H1 (cell line): ENCODE measurements around the gene TASOR2. TPM values are rescaled to one million over a fixed set of nuclear protein-coding genes. Genes with fewer than 3 reads are reported as not detected.
A peak's percentile ranks its signal among the peaks of the same experiment; 100 is the strongest.

Source experiments
- ASH2L ChIP-seq: fragments of 200-600, 300-600 bp; sonication (generic); IDR thresholded peaks from one replicate; pipeline ENCODE4 v1.7.1; 2017; ENCODE audit warnings: low read length
- ATF3 ChIP-seq: IDR thresholded peaks from 2 replicates; pipeline ENCODE4 v1.6.1; 2011; ENCODE audit warnings: low read depth, mild to moderate bottlenecking, low read length; ENCODE audit not compliant: insufficient read depth
- BACH1 ChIP-seq: IDR thresholded peaks from 2 replicates; pipeline ENCODE4 v1.6.1; 2012; ENCODE audit warnings: low read length, improper control_type of control experiment
- BCL11A ChIP-seq, 2 experiments: IDR thresholded peaks; one replicate each; pipeline ENCODE4 v1.6.1; 2011; ENCODE audit warnings: low read depth in 2 of 2, low read length in 2 of 2, mild to moderate bottlenecking in 2 of 2
- BRCA1 ChIP-seq: IDR thresholded peaks from 2 replicates; pipeline ENCODE4 v1.6.1; 2012; ENCODE audit warnings: low read depth, low read length, improper control_type of control experiment
- CTBP2 ChIP-seq: IDR thresholded peaks from 2 replicates; pipeline ENCODE4 v1.7.0; 2011; ENCODE audit warnings: borderline replicate concordance, mild to moderate bottlenecking, moderate library complexity, mixed read lengths, low read length; ENCODE audit not compliant: insufficient read depth, insufficient read length
- CTCF ChIP-seq, 3 experiments: IDR thresholded peaks; 1 replicate in 2 of 3; 2 replicates in 1 of 3; pipeline versions ENCODE4 v1.5.1 to v1.6.1; 2011; ENCODE audit warnings: low read length in 3 of 3, mild to moderate bottlenecking in 3 of 3, inconsistent platforms in 2 of 3, low read depth in 1 of 3, moderate library complexity in 1 of 3; ENCODE audit not compliant: insufficient read depth in 1 of 3; ENCODE audit errors: control extremely low read depth in 1 of 3
- FOSL1 ChIP-seq: IDR thresholded peaks from 2 replicates; pipeline ENCODE4 v1.6.1; 2011; ENCODE audit warnings: mild to moderate bottlenecking, low read depth, low read length, moderate library complexity; ENCODE audit not compliant: insufficient read depth
- MAFK ChIP-seq: IDR thresholded peaks from 2 replicates; pipeline ENCODE4 v1.6.1; 2012; ENCODE audit warnings: low read depth, mild to moderate bottlenecking, improper control_type of control experiment, low read length
- MAX ChIP-seq: IDR thresholded peaks from 2 replicates; pipeline ENCODE4 v1.6.1; 2012; ENCODE audit warnings: inconsistent platforms
- POU5F1 ChIP-seq: IDR thresholded peaks from 2 replicates; pipeline ENCODE4 v1.6.1; 2011; ENCODE audit warnings: low read depth, mild to moderate bottlenecking, low read length, moderate library complexity
- RAD21 ChIP-seq, 2 experiments: IDR thresholded peaks in 1 of 2; conservative IDR thresholded peaks in 1 of 2; 2 replicates each; pipeline ENCODE4 v1.6.1; 2011; ENCODE audit warnings: low read depth in 2 of 2, low read length in 2 of 2, improper control_type of control experiment in 1 of 2, inconsistent platforms in 1 of 2, mild to moderate bottlenecking in 1 of 2, moderate library complexity in 1 of 2
- RBBP5 ChIP-seq: IDR thresholded peaks from 2 replicates; pipeline ENCODE4 v1.7.1; 2012; ENCODE audit warnings: low read depth, mild to moderate bottlenecking, inconsistent platforms, low read length, moderate library complexity, borderline replicate concordance
- RNF2 ChIP-seq: fragments of 200-900, 300-1000 bp; sonication (generic); IDR thresholded peaks from 2 replicates; pipeline ENCODE4 v1.7.1; 2016; ENCODE audit warnings: borderline replicate concordance, low read depth, mild to moderate bottlenecking, antibody characterized with exemption, low read length; ENCODE audit not compliant: poor library complexity, severe bottlenecking; ENCODE audit errors: missing control alignments
- SP1 ChIP-seq: IDR thresholded peaks from 2 replicates; pipeline ENCODE4 v1.6.1; 2011; ENCODE audit warnings: low read depth, low read length
- SP2 ChIP-seq: IDR thresholded peaks from 2 replicates; pipeline ENCODE4 v1.6.1; 2012; ENCODE audit warnings: mild to moderate bottlenecking, low read length, inconsistent platforms
- ZNF274 ChIP-seq: IDR thresholded peaks from 2 replicates; pipeline ENCODE4 v1.7.0; 2012; ENCODE audit warnings: low read length, borderline replicate concordance; ENCODE audit errors: extremely low read depth
- polyA plus RNA-seq, 7 experiments: library from polyadenylated mRNA; depleted of rRNA in 3 of 7; stranded (reverse) in 5 of 7; unstranded in 2 of 7; fragments of >200 nt in 5 of 7; fragments of 200-250 nt in 2 of 7; gene quantifications; 1 replicate in 5 of 7; 2 replicates in 1 of 7; 4 replicates in 1 of 7; pipeline versions ENCODE4 v1.2.1 to v1.2.3, GENCODE V29; 2011 to 2013; ENCODE audit warnings: missing spikeins in 2 of 7, mixed read lengths in 2 of 7
- total RNA-seq: library from RNA; stranded (reverse); fragmentation: NEBNext Ultra II Directional; extraction: Animal tissue kit (Norgen Biotek cat#: 25700); gene quantifications from 2 replicates; pipeline ENCODE4 v1.2.1, GENCODE V29; 2021

TASOR2 gene
- total and polyA plus RNA-seq, 2 of the 8 experiments (the other 6 are each of a cell fraction or from before 2014, with no cell fraction given) = 13.1 to 74.9 TPM

DNA sequence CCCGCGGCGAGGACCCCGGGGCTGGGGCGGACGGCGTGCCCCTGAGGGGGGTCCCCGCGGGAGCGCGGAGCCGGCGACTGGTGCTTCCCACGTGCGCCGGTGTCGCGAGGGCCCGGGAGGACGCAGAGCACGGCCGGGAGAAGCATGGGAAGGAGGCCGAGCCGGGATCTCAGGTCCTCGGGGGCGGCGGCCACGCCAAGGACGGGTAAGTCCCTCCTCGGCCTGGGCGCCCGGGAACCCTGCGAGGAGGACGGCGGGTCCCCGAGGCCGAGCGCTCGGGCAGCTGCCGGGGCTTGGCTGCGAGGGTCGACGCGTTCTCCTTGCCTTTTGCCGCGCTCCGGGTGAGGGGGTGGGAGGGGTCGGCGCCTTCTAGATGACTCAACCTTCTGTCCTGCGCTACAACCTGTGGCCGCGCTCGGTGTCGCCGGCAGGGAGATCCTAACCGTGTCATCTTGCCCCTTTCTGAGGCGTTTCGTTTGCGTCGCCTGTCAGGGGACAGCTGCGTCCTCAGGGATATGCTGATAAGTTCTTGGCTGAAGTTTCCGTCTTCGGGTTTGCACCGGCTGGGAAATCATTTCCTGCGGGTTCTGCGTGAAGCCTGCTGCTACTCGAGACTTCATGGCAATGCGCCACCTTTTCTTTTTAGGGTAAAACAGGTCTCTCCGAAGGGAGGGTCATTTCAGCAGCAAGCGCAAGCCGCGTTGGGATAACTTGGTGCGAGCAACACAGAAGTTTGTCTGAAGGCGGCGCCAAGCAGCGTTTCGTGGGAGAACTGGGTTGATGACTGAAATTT is 529 bp downstream of the TASOR2 start (continued):
- TF ChIP-seq CTBP2 (no peak), SP2 (no peak), BRCA1 (no peak), ZNF274 (no peak), BCL11A (IDR thresholded peaks at IDR 0.05; ENCODE audit: low read depth in 2 of 2, low read length in 2 of 2) (no peak), BACH1 (0 out of 2 replicates have a peak, but pooled peaks have one; percentile 6), RAD21 (IDR thresholded peaks at IDR 0.05 in 1 of 2, conservative IDR thresholded peaks at IDR 0.05 in 1 of 2; ENCODE audit: low read depth in 2 of 2, low read length in 2 of 2) (peak; percentile 47 to 56), ASH2L (peak; percentile 81), MAFK (no peak), CTCF (IDR thresholded peaks at IDR 0.05; ENCODE audit: control extremely low read depth in 1 of 3, insufficient read depth in 1 of 3, low read depth in 1 of 3, low read length in 3 of 3) (peak; percentile 39 to 48 (median 47)), ATF3 (no peak), MAX (peak; percentile 50; the same call in 1 of the 2 replicates), FOSL1 (no peak), SP1 (no peak), RBBP5 (peak; percentile 67; the same call in 1 of the 2 replicates), POU5F1 (no peak), RNF2 (no peak)
